Measurements from ENCODE around the gene VAPB.
"Not testable (repeated sequence)": the region's sequence is repeated elsewhere in the genome, so short reads cannot be mapped to it uniquely, and the experiment has no call there.

VAPB gene

DNA sequence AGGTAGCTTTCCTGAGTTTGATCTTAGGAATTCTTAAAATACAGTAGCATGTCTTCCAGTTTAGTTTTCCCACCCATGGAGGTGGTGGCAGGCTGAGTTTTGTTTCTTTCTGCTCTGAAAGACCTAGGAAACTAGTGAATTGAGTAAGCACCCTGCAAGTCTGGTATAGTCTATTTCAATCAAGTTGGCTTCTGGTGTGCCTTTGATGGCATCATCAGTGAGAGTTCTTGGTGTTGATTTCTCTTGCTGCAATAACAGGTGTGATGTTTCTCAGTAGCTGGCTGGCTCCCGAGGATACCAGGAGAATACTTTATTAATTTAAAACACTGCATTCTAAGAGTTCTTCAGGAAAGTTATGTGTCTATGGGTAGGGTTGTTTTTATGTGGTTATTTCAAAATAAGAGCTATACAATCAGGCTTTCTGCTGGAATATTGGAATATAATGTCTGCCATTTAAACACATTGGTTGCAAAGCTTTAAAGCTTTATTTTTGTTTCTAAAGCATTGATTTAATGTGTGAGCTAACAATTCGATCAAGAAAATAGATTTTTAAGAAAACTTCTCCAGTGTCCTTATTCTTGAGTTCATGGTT lies 19.0 kb downstream of the VAPB start:
- DNase-seq = no peak

- DNase-seq = no peak
These were observed 19.7 kb downstream of the VAPB start for GRCh38 chr20:58408603-58409246.

DNA sequence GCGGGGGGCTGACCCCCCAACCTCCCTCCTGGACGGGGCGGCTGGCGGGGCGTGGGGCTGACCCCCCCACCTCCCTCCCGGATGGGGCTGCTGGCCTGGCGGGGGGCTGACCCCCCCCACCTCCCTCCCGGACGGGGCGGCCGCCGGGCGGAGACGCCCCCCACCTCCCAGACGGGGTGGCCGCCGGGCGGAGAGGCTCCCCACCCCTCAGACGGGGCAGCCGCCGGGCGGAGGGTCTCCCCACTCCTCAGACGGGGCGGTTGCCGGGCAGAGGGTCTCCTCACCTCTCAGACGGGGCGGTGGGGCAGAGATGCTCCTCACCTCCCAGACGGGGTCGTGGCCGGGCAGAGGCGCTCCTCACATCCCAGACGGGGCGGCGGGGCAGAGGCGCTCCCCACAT lies 25.2 kb downstream of the VAPB start:
- DNase-seq = not testable (repeated sequence)

DNA sequence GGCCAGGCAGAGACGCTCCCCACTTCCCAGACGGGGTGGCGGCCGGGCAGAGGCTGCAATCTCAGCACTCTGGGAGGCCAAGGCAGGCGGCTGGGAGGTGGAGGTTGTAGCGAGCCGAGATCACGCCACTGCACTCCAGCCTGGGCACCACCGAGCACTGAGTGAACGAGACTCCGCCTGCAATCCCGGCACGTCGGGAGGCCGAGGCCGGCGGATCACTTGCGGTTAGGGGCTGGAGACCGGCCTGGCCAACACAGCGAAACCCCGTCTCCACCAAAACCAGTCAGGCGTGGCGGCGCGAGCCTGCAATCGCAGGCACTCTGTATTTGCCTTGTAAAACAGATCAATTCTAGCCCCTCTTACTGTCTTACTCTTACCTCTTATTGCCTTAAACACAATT lies 25.8 kb downstream of the VAPB start:
- DNase-seq = not testable (repeated sequence)

GRCh38 chr20:58416057-58416456 lies 27.0 kb downstream of the VAPB start:
- no peak for DNase-seq

- DNase-seq = no peak
These were observed 27.8 kb downstream of the VAPB start for GRCh38 chr20:58416835-58417234.

DNA sequence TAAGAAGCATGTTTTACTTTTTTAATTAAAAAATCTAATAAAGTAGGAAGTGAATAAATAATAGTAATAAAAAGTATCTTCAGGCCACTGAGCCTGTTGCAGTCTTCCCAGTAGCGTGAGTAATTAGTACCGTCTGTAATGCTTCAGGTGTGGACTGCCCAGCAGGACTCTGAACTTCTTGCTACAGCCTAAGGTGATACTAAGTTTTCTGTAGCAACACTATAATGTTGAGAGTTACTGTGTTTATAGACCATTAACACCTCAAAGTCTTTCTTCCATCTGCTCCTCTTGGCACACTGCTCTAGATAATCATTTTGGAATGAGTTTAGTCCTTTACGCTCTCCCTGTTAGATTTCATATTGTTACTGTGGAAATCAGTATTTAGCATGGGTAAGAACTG lies 28.4 kb downstream of the VAPB start:
- no peak for DNase-seq

- DNase-seq = no peak
These were observed 30.1 kb downstream of the VAPB start for GRCh38 chr20:58418949-58419748.

DNA sequence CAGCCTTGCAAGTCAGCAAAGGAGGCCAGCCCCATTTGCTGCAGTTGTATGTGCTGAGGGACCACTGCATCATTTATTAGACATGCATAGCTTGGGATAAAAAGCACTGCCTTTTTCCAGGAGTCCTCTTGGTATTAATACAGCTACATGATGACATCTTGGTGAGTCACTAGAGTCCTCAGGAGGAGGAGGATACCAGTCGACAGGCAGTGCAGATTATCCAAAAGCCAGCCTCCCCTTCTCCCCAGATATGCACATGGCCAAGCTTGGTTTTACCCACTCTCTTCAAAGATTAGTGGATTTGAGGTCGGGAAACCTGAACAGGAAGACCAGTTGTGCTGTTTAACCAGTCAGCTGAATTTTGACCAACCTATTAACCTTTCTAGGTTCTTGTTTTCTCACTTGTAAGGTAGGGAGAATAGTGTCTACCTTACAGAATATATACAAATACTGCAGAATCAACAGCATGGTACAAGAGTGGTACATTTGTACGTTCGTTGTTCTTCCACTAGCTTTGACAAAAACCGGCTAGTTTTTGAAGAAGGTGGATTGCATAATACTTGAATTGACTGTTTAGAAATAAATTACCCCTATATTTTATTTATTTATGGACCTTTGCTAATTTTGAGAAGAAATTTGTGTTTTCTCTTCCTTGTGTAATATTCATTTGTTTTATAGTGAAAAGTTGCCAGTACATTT lies 31.9 kb downstream of the VAPB start:
- DNase-seq = no peak

DNA sequence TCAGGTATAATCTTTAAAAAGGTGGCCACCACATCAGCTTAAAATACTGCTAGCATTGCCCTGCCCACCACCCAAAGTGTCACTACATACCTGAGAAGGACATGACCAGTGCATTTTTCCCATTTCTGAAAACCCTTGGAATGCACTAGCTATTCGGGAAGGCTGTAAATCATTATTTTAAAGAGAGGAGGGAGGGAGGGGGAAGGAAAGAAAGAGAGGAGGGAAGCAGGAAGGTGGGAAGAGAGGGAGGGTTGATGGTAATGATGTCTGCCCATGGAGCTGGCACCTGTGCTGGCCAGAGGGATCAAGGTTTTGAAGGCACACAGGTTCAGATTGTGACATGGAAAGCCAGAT lies 32.4 kb downstream of the VAPB start:
- no peak for DNase-seq

DNA sequence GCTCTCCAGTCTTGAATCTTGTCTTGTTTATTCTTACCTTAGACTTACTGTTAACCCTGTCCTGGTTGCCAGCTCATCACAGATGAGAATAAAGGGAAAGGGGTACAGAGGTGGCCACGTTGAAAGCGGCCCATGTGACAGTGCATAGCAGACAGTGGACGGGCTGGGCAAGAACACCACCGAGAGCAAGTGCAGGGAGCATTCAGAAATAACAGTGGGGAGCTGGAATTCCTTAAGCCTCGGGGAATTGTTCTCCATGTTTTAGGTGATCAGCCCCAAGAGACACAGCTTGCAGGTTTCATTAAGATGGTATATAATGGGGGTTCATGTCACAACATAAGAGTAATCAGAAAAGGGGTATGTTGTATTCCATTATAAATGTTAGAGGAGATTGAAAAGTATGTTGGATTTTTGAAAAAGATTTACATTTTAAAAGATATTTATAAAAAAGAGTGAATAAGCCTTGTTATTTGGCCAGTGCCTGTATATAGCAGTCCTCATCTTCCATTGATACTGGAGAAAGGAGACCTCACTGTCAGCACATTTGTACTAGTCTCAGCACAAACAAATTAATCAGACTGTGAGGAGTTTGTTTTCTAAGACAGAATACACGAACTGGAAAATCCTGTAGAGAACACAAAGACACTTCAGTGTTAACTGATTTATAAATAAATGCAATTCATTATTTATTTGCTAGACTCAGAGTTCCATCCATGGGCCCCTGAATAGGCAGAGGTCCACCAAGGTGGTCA lies 35.4 kb downstream of the VAPB start:
- DNase-seq = no peak

GRCh38 chr20:58427571-58427970 lies 38.5 kb downstream of the VAPB start:
- not testable (repeated sequence) for DNase-seq

DNA sequence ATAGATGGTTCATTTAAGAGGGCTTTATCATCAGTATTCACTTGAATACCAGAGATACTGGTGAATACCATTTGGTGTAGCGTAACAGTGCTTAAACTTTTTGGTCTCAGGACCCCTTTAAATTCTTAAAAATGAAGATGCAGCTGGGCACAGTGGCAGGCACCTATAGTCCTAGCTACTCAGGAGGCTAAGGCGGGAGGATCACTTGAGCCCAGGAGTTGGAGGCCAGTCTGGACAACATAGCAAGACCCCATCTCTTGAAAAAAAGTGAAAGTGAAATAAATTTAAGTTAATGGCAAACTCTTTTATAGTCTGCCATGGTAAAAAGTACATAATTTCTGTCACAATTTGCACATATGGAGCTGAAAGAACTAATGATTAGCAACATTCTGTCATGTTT lies 39.3 kb downstream of the VAPB start:
- DNase-seq = no peak

DNA sequence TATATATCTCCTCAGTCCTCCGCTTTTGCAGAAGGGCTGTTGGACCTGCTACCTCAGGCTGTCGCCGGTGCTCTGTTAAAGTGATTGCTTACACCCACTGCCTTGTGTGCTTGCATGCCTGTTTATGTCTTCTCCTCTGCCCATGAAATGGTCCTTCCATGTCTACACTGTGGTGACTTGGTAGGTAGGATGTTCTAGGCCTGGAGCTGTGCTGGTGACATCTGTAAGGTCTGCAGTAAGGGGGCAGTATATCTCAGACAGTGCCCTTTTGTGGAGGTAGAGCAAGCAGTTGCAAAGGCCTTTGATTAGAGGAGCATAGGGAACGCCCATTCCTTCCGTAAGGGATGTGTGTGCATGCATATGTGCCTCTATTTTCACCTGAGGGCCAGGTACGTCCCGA lies 40.3 kb downstream of the VAPB start:
- DNase-seq = no peak

DNA sequence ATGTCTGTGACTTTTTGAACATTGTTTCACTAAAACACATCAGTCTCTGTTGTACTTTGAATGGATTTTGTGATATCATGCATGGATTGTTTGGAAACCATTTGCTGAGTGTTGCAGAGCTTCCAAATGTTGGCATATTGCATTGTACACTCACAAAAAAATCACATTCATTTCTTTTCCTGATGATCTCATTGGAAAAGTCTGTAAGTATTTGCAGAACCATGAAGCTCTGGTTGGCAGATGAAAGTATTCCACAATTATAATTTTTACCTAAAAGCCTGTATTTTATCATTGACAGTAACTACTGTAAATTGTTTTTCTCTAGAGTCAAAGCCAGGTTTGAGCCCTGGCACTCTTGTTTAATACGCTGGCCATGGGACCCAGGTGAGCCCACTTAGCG lies 42.1 kb downstream of the VAPB start:
- no peak for DNase-seq

DNA sequence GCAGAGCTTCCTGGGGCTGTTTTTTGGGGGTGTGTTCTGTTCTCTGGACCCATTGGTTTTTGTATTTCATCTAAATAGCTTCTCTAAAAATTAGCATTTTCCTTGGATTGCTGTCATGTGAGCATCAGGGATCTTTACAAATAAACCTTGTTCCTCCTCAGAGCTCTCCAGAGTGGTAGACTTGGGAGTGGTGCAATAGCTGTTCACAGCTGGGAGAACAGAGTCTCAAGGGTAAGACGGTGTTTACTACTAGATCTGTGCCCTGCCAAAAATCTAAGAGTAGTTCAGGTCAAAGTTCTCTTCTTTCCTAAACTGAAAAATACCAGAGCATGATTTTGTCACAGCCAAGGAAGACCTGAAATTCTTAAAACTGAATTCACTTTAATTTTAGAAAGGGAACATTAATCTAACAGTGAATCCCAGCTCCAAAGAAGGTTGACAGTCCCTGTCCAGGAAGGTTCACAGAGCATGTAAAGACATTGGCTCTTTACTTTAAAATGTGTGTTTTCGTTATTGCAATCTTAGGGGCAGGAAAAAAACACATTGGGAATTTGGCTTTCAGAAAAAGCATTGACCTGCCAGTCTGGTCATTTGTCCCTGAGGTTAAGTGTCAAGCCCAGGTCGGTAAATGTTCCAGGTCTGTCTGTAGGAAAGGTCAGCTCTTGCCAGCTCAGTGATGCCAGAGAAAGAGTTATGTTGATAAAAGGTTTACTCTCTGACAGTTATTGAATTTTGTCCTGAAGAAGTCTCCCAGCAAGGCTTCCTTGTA lies 43.3 kb downstream of the VAPB start:
- DNase-seq = no peak

- no peak for DNase-seq
These were observed 44.1 kb downstream of the VAPB start for GRCh38 chr20:58433029-58433647.

- DNase-seq = no peak
These were observed 44.7 kb downstream of the VAPB start for GRCh38 chr20:58433759-58434158.

GRCh38 chr20:58434326-58434725 lies 45.3 kb downstream of the VAPB start:
- DNase-seq = no peak

- no peak for DNase-seq
These were observed 46.2 kb downstream of the VAPB start for GRCh38 chr20:58435237-58435636.

DNA sequence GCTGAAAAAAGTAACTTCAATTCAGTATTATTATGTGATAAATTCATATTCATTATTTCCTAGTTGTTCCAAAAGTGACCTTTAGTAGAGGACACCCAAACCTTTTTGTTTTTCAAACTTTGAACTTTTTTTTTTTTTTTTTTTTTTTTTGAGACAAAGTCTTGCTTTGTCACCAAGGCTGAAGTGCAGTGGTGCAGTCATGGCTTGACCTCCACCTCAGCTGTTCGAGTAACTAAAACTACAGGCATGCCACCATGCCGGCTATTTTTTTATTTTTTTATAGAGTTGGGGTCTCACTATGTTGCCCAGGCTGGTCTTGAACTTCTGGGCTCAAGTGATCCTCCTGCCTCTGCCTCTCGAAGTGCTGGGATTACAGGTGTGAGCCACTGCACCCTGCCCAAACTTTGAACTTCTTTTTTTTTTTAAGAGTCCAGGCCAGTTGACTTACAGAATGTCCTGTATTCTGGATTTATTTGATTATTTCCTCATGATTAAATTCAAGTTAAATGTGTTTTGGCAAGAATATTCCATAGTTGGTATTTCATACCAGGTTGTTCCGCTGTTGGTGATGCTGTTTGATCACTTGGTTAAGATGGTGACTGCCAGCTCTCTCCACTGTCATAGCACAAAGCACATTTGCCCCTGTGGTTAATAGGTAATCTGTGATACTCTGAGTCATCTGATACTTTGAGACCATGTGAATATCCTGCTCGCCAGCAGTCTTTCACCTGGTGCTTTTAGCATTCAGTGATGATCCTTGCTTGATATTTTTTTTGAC lies 48.0 kb downstream of the VAPB start:
- DNase-seq = no peak

Measured in cerebellar nuclear complex (tissue), 1 donor.